MM.1S (cell line): ENCODE data around the gene CCDC92B.
A peak's percentile ranks its signal among the peaks of the same experiment; 100 is the strongest.

ENCODE experiments used
- DNase-seq: peaks from one replicate; pipeline ENCODE4 v3.0.0-alpha.2; 2015
- H2AFZ ChIP-seq: fragments of 300-600 bp; sonication (generic); 2 replicates; pipeline ENCODE4 v1.6.0; 2016; ENCODE audit warnings: antibody characterized with exemption, low read length
- H3F3A ChIP-seq: fragments of 300-600 bp; sonication (generic); 2 replicates; pipeline ENCODE4 v1.6.1; 2016; ENCODE audit warnings: mild to moderate bottlenecking, antibody characterized with exemption, low read length, moderate library complexity, mixed read lengths; ENCODE audit not compliant: insufficient read depth
- H3K27ac ChIP-seq: fragments of 300-600 bp; sonication (generic); 2 replicates; pipeline ENCODE4 v1.5.1; 2016; ENCODE audit warnings: mild to moderate bottlenecking, low read length
- H3K27me3 ChIP-seq: fragments of 300-600 bp; sonication (generic); replicated peaks from 2 replicates; pipeline ENCODE4 v1.6.0; 2016; ENCODE audit warnings: low read length; ENCODE audit not compliant: insufficient read depth
- H3K36me3 ChIP-seq: fragments of 300-600 bp; sonication (generic); replicated peaks from 2 replicates; pipeline ENCODE4 v1.6.1; 2016; ENCODE audit warnings: mild to moderate bottlenecking, low read length, mixed read lengths; ENCODE audit not compliant: insufficient read depth
- H3K4me1 ChIP-seq: fragments of 300-600 bp; sonication (generic); 2 replicates; pipeline ENCODE4 v1.6.1; 2016; ENCODE audit warnings: low read length, mixed read lengths
- H3K4me2 ChIP-seq: fragments of 300-600 bp; sonication (generic); 2 replicates; pipeline ENCODE4 v1.6.0; 2016; ENCODE audit warnings: low read depth, low read length
- H3K4me3 ChIP-seq: fragments of 300-600 bp; sonication (generic); 2 replicates; pipeline ENCODE4 v1.5.1; 2016; ENCODE audit warnings: low read length, mixed read lengths
- H3K79me2 ChIP-seq: fragments of 300-600 bp; sonication (generic); 2 replicates; pipeline ENCODE4 v1.6.1; 2016; ENCODE audit warnings: mixed run types, low read length, mixed read lengths
- H3K9ac ChIP-seq: fragments of 300-600 bp; sonication (generic); 2 replicates; pipeline ENCODE4 v1.6.1; 2016; ENCODE audit warnings: low read length, mixed read lengths
- H3K9me2 ChIP-seq: fragments of 300-600 bp; sonication (generic); replicated peaks from 2 replicates; pipeline ENCODE4 v1.6.1; 2016; ENCODE audit warnings: mild to moderate bottlenecking, low read length, mixed read lengths; ENCODE audit not compliant: insufficient read depth
- H3K9me3 ChIP-seq: fragments of 300-600 bp; sonication (generic); replicated peaks from 2 replicates; pipeline ENCODE4 v1.6.1; 2016; ENCODE audit warnings: mild to moderate bottlenecking, low read length, mixed read lengths; ENCODE audit not compliant: insufficient read depth
- H4K20me1 ChIP-seq: fragments of 300-600 bp; sonication (generic); 2 replicates; pipeline ENCODE4 v1.6.1; 2016; ENCODE audit warnings: mild to moderate bottlenecking, low read length, moderate library complexity, mixed read lengths; ENCODE audit not compliant: insufficient read depth
- EZH2 ChIP-seq: fragments of 300-600 bp; sonication (generic); optimal IDR thresholded peaks from 2 replicates; pipeline ENCODE3; 2017; ENCODE audit warnings: low read depth, mild to moderate bottlenecking, antibody characterized with exemption, low read length, mixed read lengths
- EZH2phosphoT487 ChIP-seq: fragments of 300-600 bp; sonication (generic); IDR thresholded peaks from 2 replicates; pipeline ENCODE4 v1.6.1; 2018; ENCODE audit warnings: antibody characterized with exemption, low read length
- TF ChIP-seq, protein P1 (sequence below): fragments of 300-600 bp; sonication (generic); IDR thresholded peaks from 2 replicates; pipeline ENCODE4 v1.5.1; 2016; ENCODE audit warnings: antibody characterized with exemption, low read length, mixed read lengths

CCDC92B gene

DNA sequence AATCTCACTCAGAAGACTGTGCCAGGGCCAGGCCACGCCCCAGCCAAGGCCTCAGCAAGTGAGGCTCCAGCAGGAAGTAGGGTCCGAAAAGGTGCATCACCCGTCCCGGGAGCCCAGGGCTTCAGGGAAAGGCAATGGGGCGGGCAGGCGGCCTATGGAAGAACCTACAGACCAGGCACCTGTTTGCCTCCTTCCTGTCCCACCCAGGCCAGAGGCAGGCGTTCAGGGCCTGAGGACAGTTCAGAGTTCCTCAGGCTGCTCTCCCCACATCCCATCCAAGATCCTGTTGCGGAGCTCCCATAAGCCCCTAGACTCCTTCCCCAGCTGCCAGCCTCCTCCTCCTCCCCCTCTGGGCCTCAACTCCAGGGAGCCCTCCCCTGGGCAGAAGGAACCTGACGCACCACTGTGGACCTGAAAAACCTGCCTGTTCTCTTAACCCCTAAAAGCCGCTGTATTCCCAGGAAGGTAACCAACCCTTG, 40.2 kb downstream of the CCDC92B start:
- TF ChIP-seq EZH2phosphoT487: no peak
- TF ChIP-seq, protein P1, sequence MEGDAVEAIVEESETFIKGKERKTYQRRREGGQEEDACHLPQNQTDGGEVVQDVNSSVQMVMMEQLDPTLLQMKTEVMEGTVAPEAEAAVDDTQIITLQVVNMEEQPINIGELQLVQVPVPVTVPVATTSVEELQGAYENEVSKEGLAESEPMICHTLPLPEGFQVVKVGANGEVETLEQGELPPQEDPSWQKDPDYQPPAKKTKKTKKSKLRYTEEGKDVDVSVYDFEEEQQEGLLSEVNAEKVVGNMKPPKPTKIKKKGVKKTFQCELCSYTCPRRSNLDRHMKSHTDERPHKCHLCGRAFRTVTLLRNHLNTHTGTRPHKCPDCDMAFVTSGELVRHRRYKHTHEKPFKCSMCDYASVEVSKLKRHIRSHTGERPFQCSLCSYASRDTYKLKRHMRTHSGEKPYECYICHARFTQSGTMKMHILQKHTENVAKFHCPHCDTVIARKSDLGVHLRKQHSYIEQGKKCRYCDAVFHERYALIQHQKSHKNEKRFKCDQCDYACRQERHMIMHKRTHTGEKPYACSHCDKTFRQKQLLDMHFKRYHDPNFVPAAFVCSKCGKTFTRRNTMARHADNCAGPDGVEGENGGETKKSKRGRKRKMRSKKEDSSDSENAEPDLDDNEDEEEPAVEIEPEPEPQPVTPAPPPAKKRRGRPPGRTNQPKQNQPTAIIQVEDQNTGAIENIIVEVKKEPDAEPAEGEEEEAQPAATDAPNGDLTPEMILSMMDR: no peak
- TF ChIP-seq EZH2: no peak
- Histone ChIP-seq H3F3A (no peaks in the 10 kb centered on the region), H3K79me2 (peaks cover 79% of the 10 kb centered on the region), H3K9me2 (no peaks in the 10 kb centered on the region), H3K4me3 (no peak overlapping the region), H3K36me3 (no peaks in the 10 kb centered on the region), H2AFZ (no peak overlapping the region), H3K4me2 (peak overlapping the region; percentile 93), H3K4me1 (peaks cover 17% of the 10 kb centered on the region; the same call in 1 of the 2 replicates), H3K9me3 (no peaks in the 10 kb centered on the region), H4K20me1 (peaks cover 57% of the 10 kb centered on the region), H3K27ac (no peak overlapping the region), H3K27me3 (no peaks in the 10 kb centered on the region), H3K9ac (0 out of 2 replicates have a peak overlapping the region, but pooled peaks have one; percentile 75)
- DNase-seq: no peak

DNA sequence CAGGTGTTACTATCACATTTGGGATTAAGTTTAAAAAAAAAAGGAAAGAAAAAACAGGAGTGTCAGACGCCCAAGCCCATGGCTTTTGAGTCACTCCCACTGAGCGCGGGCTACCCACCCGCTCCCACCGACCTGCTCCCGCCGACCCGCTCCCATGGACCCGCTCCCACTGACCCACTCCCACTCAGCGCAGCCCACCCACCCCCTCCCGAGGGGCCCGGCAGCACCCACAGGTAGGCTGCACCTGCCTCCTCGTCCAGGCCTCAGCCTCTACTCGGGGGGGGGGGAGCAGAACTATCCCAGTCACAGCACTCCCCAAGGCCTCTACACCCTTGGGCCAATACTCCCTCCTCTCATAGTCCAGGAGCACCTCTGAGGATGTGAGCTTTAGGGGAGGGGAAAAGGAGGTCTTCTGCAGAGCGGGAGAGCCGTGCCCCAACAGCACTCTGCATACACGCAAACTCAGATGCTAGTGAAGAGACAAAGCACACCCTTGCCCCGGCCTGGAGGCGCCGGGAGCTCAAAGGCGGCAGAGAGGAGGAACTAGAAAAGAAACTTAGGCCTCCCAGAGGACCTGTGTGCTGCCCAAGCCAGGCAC, 40.8 kb downstream of the CCDC92B start:
- TF ChIP-seq EZH2 (no peak), EZH2phosphoT487 (no peak)
- TF ChIP-seq, protein P1: no peak
- Histone ChIP-seq H3K36me3 (no peaks in the 10 kb centered on the region), H3K9me3 (no peaks in the 10 kb centered on the region), H3K27ac (no peak overlapping the region), H3F3A (no peaks in the 10 kb centered on the region), H3K79me2 (peaks cover 85% of the 10 kb centered on the region), H3K27me3 (no peaks in the 10 kb centered on the region), H3K4me2 (peak overlapping the region; percentile 18; the same call in 1 of the 2 replicates), H3K9ac (no peak overlapping the region), H4K20me1 (peaks cover 57% of the 10 kb centered on the region), H2AFZ (no peak overlapping the region), H3K4me1 (peaks cover 17% of the 10 kb centered on the region; the same call in 1 of the 2 replicates), H3K4me3 (no peak overlapping the region), H3K9me2 (no peaks in the 10 kb centered on the region)
- DNase-seq: no peak

DNA sequence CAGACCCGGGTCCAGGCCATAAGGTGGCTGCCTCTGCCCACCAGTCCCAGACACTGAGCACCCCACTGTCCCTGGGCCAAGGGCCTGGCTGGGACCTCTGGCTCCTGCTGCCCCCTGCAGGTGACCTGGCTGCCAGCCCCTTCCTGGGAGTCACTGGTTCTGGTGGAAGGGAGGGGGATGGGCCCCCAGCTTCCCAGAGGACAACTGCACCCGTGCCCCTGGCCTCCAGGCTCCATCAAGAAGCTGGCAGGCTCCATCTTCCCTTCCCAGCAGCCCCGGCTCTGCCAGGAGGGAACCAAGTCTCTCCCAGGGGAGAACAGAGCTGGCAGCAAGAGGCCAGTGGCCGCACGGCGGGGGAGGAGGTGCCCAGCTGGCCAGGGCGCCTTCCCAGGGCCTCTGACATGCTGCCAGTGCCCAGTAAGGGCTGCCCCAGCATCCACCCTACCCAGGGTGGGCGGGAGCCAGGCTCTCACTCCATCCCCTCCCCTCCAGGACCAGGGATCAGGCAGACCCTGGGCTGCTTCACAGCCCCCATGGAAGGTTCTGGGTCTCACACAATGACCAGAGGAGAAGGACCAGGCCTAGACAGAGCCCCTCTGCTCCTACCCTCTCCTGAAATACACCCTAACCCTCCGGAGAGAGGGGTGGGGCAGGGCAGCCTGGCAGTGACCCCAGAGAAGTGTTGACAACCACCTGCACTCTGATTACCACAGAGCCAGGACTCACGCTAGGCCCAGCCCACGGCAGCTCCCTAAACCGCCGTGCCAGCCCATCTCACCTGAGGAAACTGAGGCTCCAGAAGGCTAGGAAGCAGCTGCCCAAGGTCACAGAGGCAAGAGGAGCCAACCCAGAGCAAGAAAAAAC, 41.5 kb downstream of the CCDC92B start:
- Histone ChIP-seq H3K9ac (no peak overlapping the region), H3K4me2 (no peak overlapping the region), H3K4me1 (peaks cover 17% of the 10 kb centered on the region; the same call in 1 of the 2 replicates), H4K20me1 (peaks cover 57% of the 10 kb centered on the region), H3K4me3 (no peak overlapping the region), H3F3A (no peaks in the 10 kb centered on the region), H3K27me3 (no peaks in the 10 kb centered on the region), H3K27ac (no peak overlapping the region), H3K79me2 (peaks cover 90% of the 10 kb centered on the region), H3K36me3 (no peaks in the 10 kb centered on the region), H3K9me3 (no peaks in the 10 kb centered on the region), H3K9me2 (no peaks in the 10 kb centered on the region), H2AFZ (no peak overlapping the region)
- no peak for DNase-seq
- no peak for TF ChIP-seq EZH2phosphoT487
- TF ChIP-seq EZH2: no peak
- TF ChIP-seq, protein P1: peak; percentile 22
